ENCODE data around the gene ZNF182.

DNA sequence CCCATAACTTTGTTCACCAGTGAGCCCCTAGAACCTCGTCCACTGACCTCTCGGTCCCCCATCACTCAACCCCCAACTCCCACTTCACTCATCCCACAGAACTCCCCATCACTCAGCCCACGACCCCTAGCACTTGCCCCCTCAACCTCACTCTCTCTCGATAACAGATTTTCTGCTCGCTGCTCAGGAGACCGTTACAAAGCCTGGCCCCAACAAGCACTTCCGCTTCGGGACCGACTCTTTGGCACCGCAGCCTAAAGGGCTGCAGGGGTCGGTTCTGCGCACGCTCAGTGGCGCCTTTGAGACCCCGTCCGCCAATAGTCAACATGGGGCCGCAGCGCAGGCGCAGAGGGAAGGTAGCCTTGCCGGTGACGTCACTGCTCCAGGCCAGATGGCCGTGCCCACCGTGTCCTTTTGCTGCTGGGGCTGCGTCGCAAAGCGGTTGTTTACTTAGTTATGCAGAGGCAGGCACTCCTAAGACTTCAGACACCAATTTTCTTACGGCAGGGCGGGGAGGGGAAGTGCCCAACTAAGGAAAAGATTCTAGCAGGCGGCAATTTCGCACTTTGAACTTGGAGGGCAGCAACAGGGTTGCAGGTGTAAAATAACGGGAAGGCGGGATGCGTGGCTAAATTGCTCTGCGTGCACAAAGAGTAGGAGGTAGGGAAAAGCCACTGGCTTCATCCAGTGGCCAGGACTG is at the start of gene ZNF182:
- peak; percentile 29 to 77 (median 71) for TF ChIP-seq POLR2A (IDR thresholded peaks at IDR 0.05)
- TF ChIP-seq, protein P1, sequence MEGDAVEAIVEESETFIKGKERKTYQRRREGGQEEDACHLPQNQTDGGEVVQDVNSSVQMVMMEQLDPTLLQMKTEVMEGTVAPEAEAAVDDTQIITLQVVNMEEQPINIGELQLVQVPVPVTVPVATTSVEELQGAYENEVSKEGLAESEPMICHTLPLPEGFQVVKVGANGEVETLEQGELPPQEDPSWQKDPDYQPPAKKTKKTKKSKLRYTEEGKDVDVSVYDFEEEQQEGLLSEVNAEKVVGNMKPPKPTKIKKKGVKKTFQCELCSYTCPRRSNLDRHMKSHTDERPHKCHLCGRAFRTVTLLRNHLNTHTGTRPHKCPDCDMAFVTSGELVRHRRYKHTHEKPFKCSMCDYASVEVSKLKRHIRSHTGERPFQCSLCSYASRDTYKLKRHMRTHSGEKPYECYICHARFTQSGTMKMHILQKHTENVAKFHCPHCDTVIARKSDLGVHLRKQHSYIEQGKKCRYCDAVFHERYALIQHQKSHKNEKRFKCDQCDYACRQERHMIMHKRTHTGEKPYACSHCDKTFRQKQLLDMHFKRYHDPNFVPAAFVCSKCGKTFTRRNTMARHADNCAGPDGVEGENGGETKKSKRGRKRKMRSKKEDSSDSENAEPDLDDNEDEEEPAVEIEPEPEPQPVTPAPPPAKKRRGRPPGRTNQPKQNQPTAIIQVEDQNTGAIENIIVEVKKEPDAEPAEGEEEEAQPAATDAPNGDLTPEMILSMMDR (IDR thresholded peaks at IDR 0.05): no peak
